MM.1S (cell line): ENCODE measurements around the gene CBLN3.

ENCODE experiments used
- DNase-seq: peaks from one replicate; pipeline ENCODE4 v3.0.0-alpha.2; 2015
- H2AFZ ChIP-seq: fragments of 300-600 bp; sonication (generic); 2 replicates; pipeline ENCODE4 v1.6.0; 2016; ENCODE audit warnings: antibody characterized with exemption, low read length
- H3F3A ChIP-seq: fragments of 300-600 bp; sonication (generic); 2 replicates; pipeline ENCODE4 v1.6.1; 2016; ENCODE audit warnings: mild to moderate bottlenecking, antibody characterized with exemption, low read length, moderate library complexity, mixed read lengths; ENCODE audit not compliant: insufficient read depth
- H3K27ac ChIP-seq: fragments of 300-600 bp; sonication (generic); 2 replicates; pipeline ENCODE4 v1.5.1; 2016; ENCODE audit warnings: mild to moderate bottlenecking, low read length
- H3K27me3 ChIP-seq: fragments of 300-600 bp; sonication (generic); replicated peaks from 2 replicates; pipeline ENCODE4 v1.6.0; 2016; ENCODE audit warnings: low read length; ENCODE audit not compliant: insufficient read depth
- H3K36me3 ChIP-seq: fragments of 300-600 bp; sonication (generic); replicated peaks from 2 replicates; pipeline ENCODE4 v1.6.1; 2016; ENCODE audit warnings: mild to moderate bottlenecking, low read length, mixed read lengths; ENCODE audit not compliant: insufficient read depth
- H3K4me1 ChIP-seq: fragments of 300-600 bp; sonication (generic); 2 replicates; pipeline ENCODE4 v1.6.1; 2016; ENCODE audit warnings: low read length, mixed read lengths
- H3K4me2 ChIP-seq: fragments of 300-600 bp; sonication (generic); 2 replicates; pipeline ENCODE4 v1.6.0; 2016; ENCODE audit warnings: low read depth, low read length
- H3K4me3 ChIP-seq: fragments of 300-600 bp; sonication (generic); 2 replicates; pipeline ENCODE4 v1.5.1; 2016; ENCODE audit warnings: low read length, mixed read lengths
- H3K79me2 ChIP-seq: fragments of 300-600 bp; sonication (generic); 2 replicates; pipeline ENCODE4 v1.6.1; 2016; ENCODE audit warnings: mixed run types, low read length, mixed read lengths
- H3K9ac ChIP-seq: fragments of 300-600 bp; sonication (generic); 2 replicates; pipeline ENCODE4 v1.6.1; 2016; ENCODE audit warnings: low read length, mixed read lengths
- H3K9me2 ChIP-seq: fragments of 300-600 bp; sonication (generic); replicated peaks from 2 replicates; pipeline ENCODE4 v1.6.1; 2016; ENCODE audit warnings: mild to moderate bottlenecking, low read length, mixed read lengths; ENCODE audit not compliant: insufficient read depth
- H3K9me3 ChIP-seq: fragments of 300-600 bp; sonication (generic); replicated peaks from 2 replicates; pipeline ENCODE4 v1.6.1; 2016; ENCODE audit warnings: mild to moderate bottlenecking, low read length, mixed read lengths; ENCODE audit not compliant: insufficient read depth
- H4K20me1 ChIP-seq: fragments of 300-600 bp; sonication (generic); 2 replicates; pipeline ENCODE4 v1.6.1; 2016; ENCODE audit warnings: mild to moderate bottlenecking, low read length, moderate library complexity, mixed read lengths; ENCODE audit not compliant: insufficient read depth
- EZH2 ChIP-seq: fragments of 300-600 bp; sonication (generic); optimal IDR thresholded peaks from 2 replicates; pipeline ENCODE3; 2017; ENCODE audit warnings: low read depth, mild to moderate bottlenecking, antibody characterized with exemption, low read length, mixed read lengths
- EZH2phosphoT487 ChIP-seq: fragments of 300-600 bp; sonication (generic); IDR thresholded peaks from 2 replicates; pipeline ENCODE4 v1.6.1; 2018; ENCODE audit warnings: antibody characterized with exemption, low read length
- TF ChIP-seq, protein P1 (sequence below): fragments of 300-600 bp; sonication (generic); IDR thresholded peaks from 2 replicates; pipeline ENCODE4 v1.5.1; 2016; ENCODE audit warnings: antibody characterized with exemption, low read length, mixed read lengths

CBLN3 gene

DNA sequence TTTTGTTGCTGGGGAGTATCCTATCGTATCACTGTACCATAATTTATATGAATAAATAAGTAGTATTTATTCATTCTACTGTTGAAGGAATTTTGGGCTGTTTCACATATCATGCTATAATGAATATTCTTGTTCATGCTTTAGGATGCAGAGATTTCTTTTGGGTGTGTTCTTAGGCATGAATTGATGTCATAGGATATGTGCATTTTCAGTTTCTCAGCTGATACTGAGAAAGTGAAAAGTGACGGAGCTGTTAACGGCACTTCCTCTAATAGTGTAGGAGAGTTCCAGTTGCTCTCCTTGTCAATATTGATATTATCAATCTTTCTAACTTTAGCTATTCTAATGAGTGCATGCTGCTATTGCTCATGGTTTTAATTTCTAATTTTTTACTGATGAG, 36.3 kb upstream of the CBLN3 start:
- no peak for TF ChIP-seq EZH2phosphoT487
- no peak for TF ChIP-seq EZH2
- TF ChIP-seq, protein P1, sequence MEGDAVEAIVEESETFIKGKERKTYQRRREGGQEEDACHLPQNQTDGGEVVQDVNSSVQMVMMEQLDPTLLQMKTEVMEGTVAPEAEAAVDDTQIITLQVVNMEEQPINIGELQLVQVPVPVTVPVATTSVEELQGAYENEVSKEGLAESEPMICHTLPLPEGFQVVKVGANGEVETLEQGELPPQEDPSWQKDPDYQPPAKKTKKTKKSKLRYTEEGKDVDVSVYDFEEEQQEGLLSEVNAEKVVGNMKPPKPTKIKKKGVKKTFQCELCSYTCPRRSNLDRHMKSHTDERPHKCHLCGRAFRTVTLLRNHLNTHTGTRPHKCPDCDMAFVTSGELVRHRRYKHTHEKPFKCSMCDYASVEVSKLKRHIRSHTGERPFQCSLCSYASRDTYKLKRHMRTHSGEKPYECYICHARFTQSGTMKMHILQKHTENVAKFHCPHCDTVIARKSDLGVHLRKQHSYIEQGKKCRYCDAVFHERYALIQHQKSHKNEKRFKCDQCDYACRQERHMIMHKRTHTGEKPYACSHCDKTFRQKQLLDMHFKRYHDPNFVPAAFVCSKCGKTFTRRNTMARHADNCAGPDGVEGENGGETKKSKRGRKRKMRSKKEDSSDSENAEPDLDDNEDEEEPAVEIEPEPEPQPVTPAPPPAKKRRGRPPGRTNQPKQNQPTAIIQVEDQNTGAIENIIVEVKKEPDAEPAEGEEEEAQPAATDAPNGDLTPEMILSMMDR = no peak

DNA sequence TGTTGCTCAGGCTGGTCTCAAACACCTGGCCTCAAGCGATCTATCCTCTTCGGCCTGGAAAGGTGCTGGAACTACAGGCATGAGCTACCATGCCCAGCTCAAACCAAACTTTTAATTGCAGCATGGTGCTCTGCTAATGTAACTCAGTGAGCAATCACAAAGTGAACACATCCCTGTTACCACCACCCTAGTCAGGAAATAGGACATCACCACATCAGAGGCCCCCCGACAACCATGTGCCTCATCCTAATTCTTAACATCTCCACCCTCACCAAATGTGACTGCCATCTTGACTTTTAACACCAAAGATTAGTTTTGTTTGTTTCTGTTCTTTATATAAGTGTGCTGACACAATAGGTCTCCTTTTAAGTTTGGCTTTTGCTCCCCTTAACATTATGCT, 35.9 kb upstream of the CBLN3 start:
- Histone ChIP-seq H3K4me2 (no peak overlapping the region), H3K9me3 (no peaks in the 10 kb centered on the region), H2AFZ (no peak overlapping the region), H3K36me3 (no peaks in the 10 kb centered on the region), H3K9me2 (no peaks in the 10 kb centered on the region), H3F3A (no peaks in the 10 kb centered on the region), H3K4me3 (no peak overlapping the region), H4K20me1 (no peaks in the 10 kb centered on the region), H3K27ac (no peak overlapping the region), H3K4me1 (peaks cover 11% of the 10 kb centered on the region), H3K9ac (no peak overlapping the region), H3K79me2 (no peaks in the 10 kb centered on the region), H3K27me3 (no peaks in the 10 kb centered on the region)
- TF ChIP-seq, protein P1 = no peak
- TF ChIP-seq EZH2phosphoT487 = no peak
- no peak for TF ChIP-seq EZH2
- no peak for DNase-seq

More for the DNA sequence above, 36.3 kb upstream of the CBLN3 start:
- no peak for DNase-seq
- no peak overlapping the region for H3K9ac ChIP-seq
- H4K20me1 ChIP-seq = no peaks in the 10 kb centered on the region
- H3K27me3 ChIP-seq = no peaks in the 10 kb centered on the region
- H3K27ac ChIP-seq = no peak overlapping the region
- no peaks in the 10 kb centered on the region for H3K9me3 ChIP-seq
- H2AFZ ChIP-seq = no peak overlapping the region
- H3K4me3 ChIP-seq = no peak overlapping the region
- H3K4me1 ChIP-seq = peaks cover 11% of the 10 kb centered on the region
- no peak overlapping the region for H3K4me2 ChIP-seq
- no peaks in the 10 kb centered on the region for H3K36me3 ChIP-seq
- H3K79me2 ChIP-seq = no peaks in the 10 kb centered on the region
- no peaks in the 10 kb centered on the region for H3K9me2 ChIP-seq
- H3F3A ChIP-seq = no peaks in the 10 kb centered on the region

DNA sequence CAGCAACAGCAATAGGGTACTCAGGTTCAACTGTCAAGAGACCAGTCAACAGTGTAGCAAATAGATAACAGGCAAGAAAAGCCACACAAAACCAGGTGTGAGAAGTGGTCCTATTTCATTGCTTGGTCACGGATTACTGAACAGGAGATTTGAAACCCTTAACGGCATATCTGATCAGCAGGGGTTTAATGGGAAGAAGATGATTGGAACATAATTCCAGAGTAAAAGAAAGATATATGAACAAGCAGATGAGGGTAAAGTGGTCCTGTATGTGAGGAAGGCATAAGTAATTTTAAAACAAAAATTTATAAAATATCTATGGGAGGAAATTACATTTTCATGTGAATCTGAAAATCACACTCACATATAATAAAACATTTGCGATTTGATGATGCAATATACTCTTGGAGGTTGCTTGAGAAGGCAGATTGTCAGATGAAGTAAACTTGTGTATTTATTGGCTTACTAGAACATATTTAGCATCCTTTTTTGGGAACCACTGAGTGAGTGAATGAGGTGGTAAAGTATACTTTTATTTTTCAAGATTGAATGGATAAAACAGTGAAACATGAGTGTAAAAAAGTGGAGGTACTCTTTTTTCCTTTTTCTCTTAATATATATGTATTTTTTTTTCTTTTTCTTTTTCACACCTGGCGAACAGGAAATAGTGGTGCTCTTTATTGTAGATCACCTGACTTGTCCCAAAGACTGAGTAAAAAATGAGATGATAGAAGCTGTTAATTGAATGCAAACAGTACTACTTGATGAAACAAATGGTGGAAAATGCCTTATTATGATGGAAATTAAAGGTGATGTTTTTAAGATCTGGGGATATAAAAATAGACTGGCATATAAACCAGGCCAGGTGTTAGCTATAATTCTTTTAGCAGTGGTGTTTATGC, 34.7 kb upstream of the CBLN3 start:
- no peaks in the 10 kb centered on the region for H3K36me3 ChIP-seq
- H3K4me1 ChIP-seq = peaks cover 11% of the 10 kb centered on the region
- H3K27ac ChIP-seq = no peak overlapping the region
- no peaks in the 10 kb centered on the region for H4K20me1 ChIP-seq
- no peak for DNase-seq
- H3F3A ChIP-seq = no peaks in the 10 kb centered on the region
- H3K9me3 ChIP-seq = no peaks in the 10 kb centered on the region
- H3K9ac ChIP-seq = no peak overlapping the region
- H3K79me2 ChIP-seq = no peaks in the 10 kb centered on the region
- H3K4me3 ChIP-seq = no peak overlapping the region
- no peaks in the 10 kb centered on the region for H3K27me3 ChIP-seq
- no peak overlapping the region for H2AFZ ChIP-seq
- H3K4me2 ChIP-seq = 0 out of 2 replicates have a peak overlapping the region, but pooled peaks have one; percentile 13
- H3K9me2 ChIP-seq = no peaks in the 10 kb centered on the region
- TF ChIP-seq EZH2 (no peak), EZH2phosphoT487 (no peak)
- TF ChIP-seq, protein P1 = no peak
